Spleen (tissue), 11 donors: ENCODE results near the gene GPT2. TPM values are rescaled to one million over a fixed set of nuclear protein-coding genes. Genes with fewer than 3 reads are reported as not detected.

Experiments used
- DNase-seq: peaks from one replicate; pipeline ENCODE4 v3.0.0-alpha.2; 2020
- H3K27ac ChIP-seq, 8 donors: fragments of 200-600 bp; sonication (generic) in 7 of 8; 1 replicate in 4 of 8; 2 replicates in 4 of 8; pipeline versions ENCODE4 v1.5.0 to v1.8.0; 2016 to 2021; ENCODE audit warnings: inconsistent platforms in 4 of 8, mild to moderate bottlenecking in 4 of 8, moderate library complexity in 1 of 8
- H3K27me3 ChIP-seq, 7 donors: fragments of 200-600 bp; sonication (generic) in 6 of 7; replicated peaks in 1 of 7; 1 replicate in 4 of 7; 2 replicates in 3 of 7; pipeline versions ENCODE4 v1.5.0 to v1.8.0; 2016 to 2021; ENCODE audit warnings: inconsistent platforms in 3 of 7, mild to moderate bottlenecking in 1 of 7
- H3K36me3 ChIP-seq, 6 donors: fragments of 200-600 bp; sonication (generic) in 5 of 6; 1 replicate in 4 of 6; 2 replicates in 2 of 6; pipeline versions ENCODE4 v1.5.0 to v1.8.0; 2016 to 2021; ENCODE audit warnings: inconsistent platforms in 2 of 6
- H3K4me1 ChIP-seq, 6 donors: fragments of 200-600 bp; sonication (generic) in 5 of 6; 1 replicate in 3 of 6; 2 replicates in 3 of 6; pipeline versions ENCODE4 v1.5.0 to v1.8.0; 2016 to 2021; ENCODE audit warnings: inconsistent platforms in 3 of 6
- H3K4me3 ChIP-seq, 8 donors: fragments of 200-600 bp; sonication (generic) in 7 of 8; 1 replicate in 4 of 8; 2 replicates in 4 of 8; pipeline versions ENCODE4 v1.5.0 to v1.8.0; 2016 to 2021; ENCODE audit warnings: inconsistent platforms in 4 of 8, mild to moderate bottlenecking in 4 of 8, moderate library complexity in 2 of 8
- H3K9me3 ChIP-seq, 8 donors: fragments of 200-600 bp; sonication (generic) in 7 of 8; 1 replicate in 4 of 8; 2 replicates in 4 of 8; pipeline versions ENCODE4 v1.5.0 to v1.8.0; 2016 to 2021; ENCODE audit warnings: inconsistent platforms in 4 of 8
- CTCF ChIP-seq, 11 experiments: fragments of 200-600 bp in 7 of 11; fragments of 450-650 bp in 4 of 11; sonication (generic) in 4 of 11; IDR thresholded peaks in 8 of 11; conservative IDR thresholded peaks in 3 of 11; 1 replicate in 7 of 11; 2 replicates in 4 of 11; pipeline versions ENCODE4 v1.4.0 to v1.8.0; 2016 to 2021; ENCODE audit warnings: antibody characterized with exemption in 11 of 11, inconsistent platforms in 4 of 11, mild to moderate bottlenecking in 1 of 11
- POLR2A ChIP-seq, 3 donors: fragments of 450-650 bp; IDR thresholded peaks; one replicate each; pipeline ENCODE4 v1.5.1; 2017; ENCODE audit warnings: antibody characterized with exemption in 3 of 3, mild to moderate bottlenecking in 1 of 3
- POLR2AphosphoS5 ChIP-seq, 3 donors: sonication (generic); formaldehyde crosslinking; IDR thresholded peaks; one replicate each; pipeline ENCODE4 v1.5.1; 2017; ENCODE audit warnings: antibody characterized with exemption in 3 of 3
- WGBS, 5 donors: extraction: QIAGEN DNeasy Blood & Tissue Kit in 3 of 5; methylation state at CpG; one replicate each; pipeline versions ENCODE4 v1.1.5 to v1.1.7; 2013 to 2018; 5-methylcytosine and 5-hydroxymethylcytosine counted together
- intact Hi-C: fragments of 100-400 bp; cut with DNase I; formaldehyde crosslinking; loops from one replicate; pipeline ENCODE4 v1.15.0; 2023; ENCODE audit warnings: low total_unique reads
- polyA plus RNA-seq, 3 donors: library from polyadenylated mRNA; stranded (reverse); fragments of 200-250 nt; gene quantifications; one replicate each; pipeline ENCODE4 v1.2.1, GENCODE V29; 2013
- total RNA-seq, 7 donors: library from RNA; depleted of rRNA in 3 of 7; stranded (reverse); fragments of >200 nt in 3 of 7; fragmentation: NEBNext Ultra II Directional in 4 of 7; extraction: Animal tissue kit (Norgen Biotek cat#: 25700) in 4 of 7; gene quantifications; one replicate each; pipeline versions ENCODE4 v1.1.0 to v1.2.1, GENCODE V29; 2016 to 2021
- donor health status: healthy with polysubstance abuse.
- donor health status: DM: no; HTN: no; CAD: no; lungs with moderate emphysema.
- donor health status: DM: no; HTN: no; CAD: no.
- donor health status: Bipolar disorder and iron deficiency.
- donor health status: healthy.
- donor health status: DM: no; HTN: no; CAD: no.
- donor health status: DM: yes; HTN: yes; CAD: no.

Gene GPT2
- total and polyA plus RNA-seq, 10 donors: 3.1 to 9.2 (median 4.9) TPM

- Histone ChIP-seq H3K27ac (peak overlapping the region in 4 of 8 donors; percentile 11 to 49 (median 42)), H3K4me3 (no peak overlapping the region), H3K27me3 (no peaks in the 10 kb centered on the region), H3K36me3 (peaks cover 0 to 4% (median 0%) of the 10 kb centered on the region in 6 donors), H3K9me3 (no peaks in the 10 kb centered on the region), H3K4me1 (peaks cover 0 to 69% (median 10%) of the 10 kb centered on the region in 6 donors)
- no peak for DNase-seq
- 64 to 72% (median 71%) methylated on average over 3 of the region's 3 CpGs for WGBS, 5 donors
- intact Hi-C loops: no loop called here
- TF ChIP-seq POLR2A (IDR thresholded peaks at IDR 0.05): no peak
- TF ChIP-seq CTCF (IDR thresholded peaks at IDR 0.05 in 8 of 11, conservative IDR thresholded peaks at IDR 0.05 in 3 of 11): no peak
- no peak for TF ChIP-seq POLR2AphosphoS5 (IDR thresholded peaks at IDR 0.05)
These were observed 26.9 kb downstream of the GPT2 start for GRCh38 chr16:46911038-46911437.

GRCh38 chr16:46911650-46912049 is 27.5 kb downstream of the GPT2 start:
- Histone ChIP-seq H3K36me3 (peaks cover 0 to 4% (median 0%) of the 10 kb centered on the region in 6 donors), H3K27ac (peak overlapping the region in 2 of 8 donors; percentile 11 to 13), H3K9me3 (no peaks in the 10 kb centered on the region), H3K4me3 (no peak overlapping the region), H3K4me1 (peaks cover 0 to 74% (median 11%) of the 10 kb centered on the region in 6 donors), H3K27me3 (no peaks in the 10 kb centered on the region)
- TF ChIP-seq POLR2A (IDR thresholded peaks at IDR 0.05): no peak
- intact Hi-C loops: no loop called here
- 86 to 92% (median 88%) methylated on average over 4 of the region's 4 CpGs for WGBS, 5 donors
- no peak for DNase-seq

- no peaks in the 10 kb centered on the region for H3K27me3 ChIP-seq
- no peak for TF ChIP-seq POLR2AphosphoS5 (IDR thresholded peaks at IDR 0.05)
- H3K9me3 ChIP-seq: no peaks in the 10 kb centered on the region
- 85 to 91% (median 90%) methylated on average over 11 of the region's 11 CpGs for WGBS, 5 donors
- no peak overlapping the region for H3K4me3 ChIP-seq
- peaks cover 0 to 89% (median 16%) of the 10 kb centered on the region in 6 donors for H3K4me1 ChIP-seq
- intact Hi-C loops: no loop called here
- H3K27ac ChIP-seq: no peak overlapping the region
- H3K36me3 ChIP-seq: no peaks in the 10 kb centered on the region
- DNase-seq: no peak
These were observed 30.5 kb downstream of the GPT2 start for GRCh38 chr16:46914556-46915201.

- H3K4me1 ChIP-seq: peaks cover 0 to 81% (median 13%) of the 10 kb centered on the region in 6 donors
These were observed 31.4 kb downstream of the GPT2 start for GRCh38 chr16:46915483-46916025.

More at GRCh38 chr16:46915483-46916025, 31.4 kb downstream of the GPT2 start:
- Histone ChIP-seq H3K27me3 (no peaks in the 10 kb centered on the region), H3K9me3 (no peaks in the 10 kb centered on the region), H3K27ac (peak overlapping the region in 4 of 8 donors; percentile 15 to 51 (median 48)), H3K4me3 (no peak overlapping the region), H3K36me3 (no peaks in the 10 kb centered on the region)
- 94 to 98% (median 94%) methylated on average over 2 of the region's 2 CpGs for WGBS, 5 donors
- intact Hi-C loops: no loop called here
- TF ChIP-seq POLR2AphosphoS5 (IDR thresholded peaks at IDR 0.05): no peak
- no peak for TF ChIP-seq POLR2A (IDR thresholded peaks at IDR 0.05)
- no peak for TF ChIP-seq CTCF (IDR thresholded peaks at IDR 0.05 in 8 of 11, conservative IDR thresholded peaks at IDR 0.05 in 3 of 11)
- no peak for DNase-seq
